T-cell (primary cell): Measurements from ENCODE around the gene SYVN1. TPM values are rescaled to one million over a fixed set of nuclear protein-coding genes. Genes with fewer than 3 reads are reported as not detected.
"Not testable (repeated sequence)": the region's sequence is repeated elsewhere in the genome, so short reads cannot be mapped to it uniquely, and the experiment has no call there.

Source experiments
- ATAC-seq, 4 experiments: fragments of 200-7000 bp in 3 of 4; fragments of 150-1000 bp in 1 of 4; cut with Tn5 transposase; replicated peaks in 1 of 4; 1 replicate in 3 of 4; 2 replicates in 1 of 4; pipeline ENCODE4 v1.10.0; 2021; ENCODE audit warnings: moderate library complexity in 3 of 4, mild to moderate bottlenecking in 2 of 4, moderate number of reproducible peaks in 1 of 4
- CTCF ChIA-PET, 2 donors: fragments of 300-600 bp; sonication (Branson Sonifier 250); formaldehyde crosslinking; loops; one replicate each; lab custom pipeline; 2022; ENCODE audit warnings: antibody characterized with exemption in 2 of 2; lab: Charles Lee
- POLR2A ChIA-PET, 2 donors: fragments of 300-600 bp; sonication (Branson Sonifier 250); formaldehyde crosslinking; loops; one replicate each; lab custom pipeline; 2022; ENCODE audit warnings: antibody characterized with exemption in 2 of 2; lab: Charles Lee
- DNase-seq, 35 experiments: peaks; one replicate each; pipeline versions ENCODE4 v3.0.0 to v3.0.0-alpha.2; 2013 to 2023
- H3K27ac ChIP-seq: one replicate; pipeline ENCODE4 v1.5.1; 2013; ENCODE audit warnings: low read length
- H3K27me3 ChIP-seq, 2 experiments: replicated peaks in 1 of 2; 1 replicate in 1 of 2; 2 replicates in 1 of 2; pipeline versions ENCODE4 v1.6.1 to v1.7.0; 2013; ENCODE audit warnings: low read length in 1 of 2, mixed read lengths in 1 of 2; ENCODE audit not compliant: control insufficient read depth in 2 of 2, insufficient read depth in 2 of 2; ENCODE audit errors: extremely low read depth in 1 of 2
- H3K36me3 ChIP-seq, 2 donors: 1 replicate in 1 of 2; 2 replicates in 1 of 2; pipeline versions ENCODE4 v1.6.1 to v1.7.0; 2013; ENCODE audit warnings: low read length in 1 of 2; ENCODE audit not compliant: control insufficient read depth in 2 of 2, insufficient read depth in 1 of 2; ENCODE audit errors: extremely low read depth in 1 of 2
- H3K4me1 ChIP-seq, 2 experiments: 1 replicate in 1 of 2; 2 replicates in 1 of 2; pipeline versions ENCODE4 v1.6.1 to v1.7.0; 2013; ENCODE audit warnings: low read length in 2 of 2, mixed read lengths in 1 of 2; ENCODE audit not compliant: insufficient read depth in 2 of 2, control insufficient read depth in 1 of 2; ENCODE audit errors: extremely low read depth in 1 of 2
- H3K4me3 ChIP-seq, 2 donors: 1 replicate in 1 of 2; 2 replicates in 1 of 2; pipeline versions ENCODE4 v1.5.1 to v1.7.0; 2013; ENCODE audit warnings: mild to moderate bottlenecking in 2 of 2, low read length in 1 of 2, moderate library complexity in 1 of 2; ENCODE audit not compliant: control insufficient read depth in 1 of 2; ENCODE audit errors: extremely low read depth in 1 of 2
- H3K9me3 ChIP-seq: 2 replicates; pipeline ENCODE4 v1.7.0; 2013
- H3K27ac Mint-ChIP-seq, 2 donors: one replicate each; pipeline ENCODE4 v1.8.0; 2020 to 2021; ENCODE audit warnings: mild to moderate bottlenecking in 2 of 2, mixed read lengths in 2 of 2
- H3K27me3 Mint-ChIP-seq, 2 donors: one replicate each; pipeline ENCODE4 v1.8.0; 2021 to 2022; ENCODE audit warnings: mixed read lengths in 2 of 2
- H3K36me3 Mint-ChIP-seq: one replicate; pipeline ENCODE4 v1.8.0; 2021; ENCODE audit warnings: mixed read lengths
- H3K4me1 Mint-ChIP-seq, 3 donors: one replicate each; pipeline ENCODE4 v1.8.0; 2020 to 2022; ENCODE audit warnings: mixed read lengths in 3 of 3, mild to moderate bottlenecking in 1 of 3
- H3K4me3 Mint-ChIP-seq, 3 donors: one replicate each; pipeline ENCODE4 v1.8.0; 2020 to 2022; ENCODE audit warnings: mild to moderate bottlenecking in 3 of 3, mixed read lengths in 3 of 3, moderate library complexity in 3 of 3
- H3K9me3 Mint-ChIP-seq, 3 donors: one replicate each; pipeline ENCODE4 v1.8.0; 2020 to 2022; ENCODE audit warnings: mixed read lengths in 3 of 3
- WGBS: methylation state at CpG from one replicate; pipeline ENCODE4 v1.1.5; 2013; ENCODE audit warnings: missing lambda C conversion rate; ENCODE audit not compliant: insufficient coverage; 5-methylcytosine and 5-hydroxymethylcytosine counted together
- total RNA-seq, 35 experiments: library from RNA in 6 of 35; stranded (reverse) in 6 of 35; fragments of 120-200 nt in 1 of 35; gene quantifications; one replicate each; pipeline versions ENCODE4 v1.2.1 to v1.2.4 and lab custom pipeline; 2013 to 2026

SYVN1 gene
- total RNA-seq, 5 donors from 2014 or later (not counting 1 experiment from before 2014, with no cell fraction given) = 63.8 to 77.7 (median 68.8) TPM

DNA sequence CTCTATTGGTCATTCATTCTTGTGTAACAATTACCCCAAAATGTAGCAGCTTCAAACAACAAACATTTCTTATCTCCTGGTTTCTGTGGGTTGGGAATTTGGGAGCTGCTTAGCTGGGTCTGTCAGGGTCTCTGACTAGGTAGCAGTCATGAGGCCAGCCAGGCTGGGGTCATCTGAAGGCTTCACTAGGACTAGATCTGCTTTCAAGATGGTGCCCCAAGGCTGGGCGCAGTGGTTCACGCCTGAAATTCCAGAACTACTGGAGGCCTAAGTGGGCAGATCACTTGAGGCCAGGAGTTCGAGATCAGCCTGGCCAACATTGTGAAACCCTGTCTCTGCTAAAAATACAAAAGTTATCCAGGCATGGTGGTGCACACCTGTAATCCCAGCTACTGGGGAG lies 22.6 kb upstream of the SYVN1 start:
- Histone ChIP-seq H3K4me3 (no peak overlapping the region), H3K27me3 (no peaks in the 10 kb centered on the region), H3K4me1 (no peaks in the 10 kb centered on the region), H3K36me3 (no peaks in the 10 kb centered on the region), H3K27ac (no peak overlapping the region), H3K9me3 (no peaks in the 10 kb centered on the region)
- Mint-ChIP-seq H3K4me1 (no peaks in the 10 kb centered on the region), H3K4me3 (no peak overlapping the region), H3K27ac (no peak overlapping the region), H3K36me3 (no peaks in the 10 kb centered on the region), H3K27me3 (peaks cover 4 to 8% of the 10 kb centered on the region in 2 donors), H3K9me3 (no peaks in the 10 kb centered on the region)
- WGBS = 80% methylated on average over 3 of the region's 3 CpGs
- POLR2A ChIA-PET = no interaction called here
- CTCF ChIA-PET = interaction anchor here in 1 of 2 donors (0.6 kb wide), 1 partner anchor 222 kb away, joined by 6 read pairs; no protein-coding TSS in a partner anchor
- ATAC-seq = no peak
- DNase-seq = no peak

DNA sequence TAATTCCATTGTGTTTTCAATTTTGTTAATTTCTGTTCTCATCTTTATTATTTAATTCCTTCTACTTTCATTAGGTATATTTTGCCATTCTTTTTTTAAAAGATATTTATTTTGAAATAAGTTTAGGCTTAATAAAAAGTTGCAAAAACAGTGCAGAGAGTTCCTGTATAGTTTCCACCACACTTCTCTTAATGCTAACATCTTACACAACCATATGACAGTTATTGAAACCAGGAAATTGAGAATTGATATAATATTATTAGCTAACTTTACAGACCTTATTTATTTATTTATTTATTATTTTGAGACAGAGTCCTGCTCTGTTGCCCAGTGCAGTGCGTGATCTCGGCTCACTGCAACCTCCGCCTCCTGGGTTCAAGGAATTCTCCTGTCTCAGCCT lies 21.9 kb upstream of the SYVN1 start:
- Mint-ChIP-seq H3K9me3 (no peaks in the 10 kb centered on the region), H3K36me3 (no peaks in the 10 kb centered on the region), H3K27ac (no peak overlapping the region), H3K4me1 (peaks cover 0 to 3% (median 0%) of the 10 kb centered on the region in 3 donors), H3K27me3 (peaks cover 4 to 8% of the 10 kb centered on the region in 2 donors), H3K4me3 (no peak overlapping the region)
- CTCF ChIA-PET = no interaction called here
- Histone ChIP-seq H3K27ac (no peak overlapping the region), H3K27me3 (no peaks in the 10 kb centered on the region), H3K4me3 (no peak overlapping the region), H3K36me3 (no peaks in the 10 kb centered on the region), H3K9me3 (no peaks in the 10 kb centered on the region), H3K4me1 (no peaks in the 10 kb centered on the region)
- WGBS = no CpG with 5 or more reads among the region's 3 CpGs
- no peak for ATAC-seq
- POLR2A ChIA-PET = no interaction called here
- no peak for DNase-seq

DNA sequence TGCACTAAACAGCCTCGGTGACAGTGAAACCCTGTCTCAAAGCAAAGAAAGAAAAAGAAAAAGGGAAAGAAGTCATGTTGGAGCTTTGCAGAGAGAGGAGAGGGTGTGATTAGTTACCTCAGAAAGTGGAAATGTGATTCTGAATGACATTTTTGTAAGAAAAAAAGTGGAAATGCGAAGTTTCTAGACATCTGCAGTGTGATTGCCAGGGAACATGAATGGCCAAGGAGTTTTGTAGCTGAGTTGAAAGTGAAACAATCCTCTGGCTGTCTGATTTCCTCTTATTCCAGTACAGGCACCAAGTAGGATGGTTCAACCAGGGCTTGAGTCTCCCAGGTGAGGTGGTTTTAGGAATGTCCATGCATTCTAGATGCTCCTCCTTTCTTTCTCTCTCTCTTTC lies 17.8 kb upstream of the SYVN1 start:
- Mint-ChIP-seq H3K4me1 (peaks cover 0 to 6% (median 0%) of the 10 kb centered on the region in 3 donors), H3K4me3 (no peak overlapping the region), H3K27me3 (peaks cover 0 to 3% of the 10 kb centered on the region in 2 donors), H3K27ac (peak overlapping the region in 1 of 2 donors; percentile 6), H3K36me3 (no peaks in the 10 kb centered on the region), H3K9me3 (no peaks in the 10 kb centered on the region)
- Histone ChIP-seq H3K4me3 (no peak overlapping the region), H3K27me3 (peaks cover 0 to 4% of the 10 kb centered on the region in 2 experiments), H3K27ac (no peak overlapping the region), H3K9me3 (no peaks in the 10 kb centered on the region), H3K4me1 (no peaks in the 10 kb centered on the region), H3K36me3 (no peaks in the 10 kb centered on the region)
- DNase-seq = no peak
- WGBS = 71% methylated on average over 2 of the region's 2 CpGs
- ChIA-PET POLR2A (no interaction called here), CTCF (no interaction called here)
- no peak for ATAC-seq

GRCh38 chr11:65151331-65151899 lies 17.1 kb upstream of the SYVN1 start:
- Histone ChIP-seq H3K27me3 (peaks cover 0 to 4% of the 10 kb centered on the region in 2 experiments), H3K4me1 (no peaks in the 10 kb centered on the region), H3K4me3 (no peak overlapping the region), H3K36me3 (no peaks in the 10 kb centered on the region), H3K27ac (no peak overlapping the region), H3K9me3 (no peaks in the 10 kb centered on the region)
- DNase-seq (no peak), ATAC-seq (no peak)
- Mint-ChIP-seq H3K4me3 (no peak overlapping the region), H3K36me3 (no peaks in the 10 kb centered on the region), H3K9me3 (no peaks in the 10 kb centered on the region), H3K27ac (no peak overlapping the region), H3K27me3 (peaks cover 0 to 3% of the 10 kb centered on the region in 2 donors), H3K4me1 (peaks cover 0 to 6% (median 0%) of the 10 kb centered on the region in 3 donors)
- CTCF ChIA-PET = no interaction called here
- POLR2A ChIA-PET = no interaction called here
- 58% methylated on average over 2 of the region's 3 CpGs for WGBS

GRCh38 chr11:65150509-65151299 lies 16.4 kb upstream of the SYVN1 start:
- DNase-seq = peak in 2 of 35 experiments; percentile 15 to 46
- H3K27ac Mint-ChIP-seq = no peak overlapping the region

GRCh38 chr11:65150131-65150508 lies 15.8 kb upstream of the SYVN1 start:
- H3K4me1 Mint-ChIP-seq, H3K27me3 Mint-ChIP-seq, POLR2A ChIA-PET, H3K4me3 ChIP-seq, H3K27me3 ChIP-seq, DNase-seq, H3K9me3 Mint-ChIP-seq, H3K4me1 ChIP-seq, H3K36me3 ChIP-seq, ATAC-seq, H3K27ac Mint-ChIP-seq, H3K36me3 Mint-ChIP-seq, H3K27ac ChIP-seq, H3K4me3 Mint-ChIP-seq, CTCF ChIA-PET, H3K9me3 ChIP-seq: not testable (repeated sequence)
- 85% methylated on average over 4 of the region's 10 CpGs for WGBS

More at GRCh38 chr11:65150509-65151299, 16.4 kb upstream of the SYVN1 start:
- Mint-ChIP-seq H3K36me3 (no peaks in the 10 kb centered on the region), H3K9me3 (no peaks in the 10 kb centered on the region), H3K4me3 (no peak overlapping the region), H3K4me1 (peaks cover 0 to 6% (median 0%) of the 10 kb centered on the region in 3 donors), H3K27me3 (peaks cover 0 to 3% of the 10 kb centered on the region in 2 donors)
- CTCF ChIA-PET = no interaction called here
- Histone ChIP-seq H3K4me1 (no peaks in the 10 kb centered on the region), H3K4me3 (no peak overlapping the region), H3K9me3 (no peaks in the 10 kb centered on the region), H3K27me3 (peaks cover 0 to 4% of the 10 kb centered on the region in 2 experiments), H3K27ac (no peak overlapping the region), H3K36me3 (no peaks in the 10 kb centered on the region)
- POLR2A ChIA-PET = no interaction called here
- 25% methylated on average over 6 of the region's 12 CpGs for WGBS
- ATAC-seq = no peak
